Activated CD8-positive, alpha-beta T cell treated with anti-CD3 and anti-CD28 coated beads for 36 hours (primary cell): ENCODE data around the gene TGFBRAP1. TPM values are rescaled to one million over a fixed set of nuclear protein-coding genes. Genes with fewer than 3 reads are reported as not detected.
A peak's percentile ranks its signal among the peaks of the same experiment; 100 is the strongest.
"Not testable (repeated sequence)": the region's sequence is repeated elsewhere in the genome, so short reads cannot be mapped to it uniquely, and the experiment has no call there.

ENCODE experiments used
- ATAC-seq: fragments of 200-7000 bp; cut with Tn5 transposase; one replicate; pipeline ENCODE4 v1.10.0; 2021; ENCODE audit warnings: mild to moderate bottlenecking, moderate library complexity
- CTCF ChIA-PET: fragments of 350-600 bp; sonication (Branson Sonifier 250); formaldehyde crosslinking; loops from one replicate; lab custom pipeline; 2021; ENCODE audit warnings: antibody characterized with exemption; lab: Charles Lee
- POLR2A ChIA-PET: fragments of 350-600 bp; sonication (Branson Sonifier 250); formaldehyde crosslinking; loops from one replicate; lab custom pipeline; 2021; ENCODE audit warnings: antibody characterized with exemption; lab: Charles Lee
- DNase-seq: peaks from one replicate; pipeline ENCODE4 v3.0.0-alpha.2; 2020
- H3K27ac Mint-ChIP-seq: one replicate; pipeline ENCODE4 v1.8.0; 2021; ENCODE audit warnings: mild to moderate bottlenecking, mixed read lengths
- H3K27me3 Mint-ChIP-seq: one replicate; pipeline ENCODE4 v1.8.0; 2021; ENCODE audit warnings: mixed read lengths
- H3K36me3 Mint-ChIP-seq: one replicate; pipeline ENCODE4 v1.8.0; 2021; ENCODE audit warnings: low read depth, mixed read lengths
- H3K4me1 Mint-ChIP-seq: one replicate; pipeline ENCODE4 v1.8.0; 2021; ENCODE audit warnings: low read depth, mixed read lengths
- H3K4me3 Mint-ChIP-seq: one replicate; pipeline ENCODE4 v1.8.0; 2021; ENCODE audit warnings: mild to moderate bottlenecking, moderate library complexity, mixed read lengths
- H3K9me3 Mint-ChIP-seq: one replicate; pipeline ENCODE4 v1.8.0; 2021; ENCODE audit warnings: mixed read lengths
- intact Hi-C: fragments of 100-400 bp; cut with micrococcal nuclease; formaldehyde crosslinking; loops from one replicate; pipeline ENCODE4 v1.10.0; 2022
- total RNA-seq, 2 experiments: library from RNA; stranded (reverse); gene quantifications; one replicate each; pipeline ENCODE4 v1.2.3, GENCODE V29; 2021
- TF ChIP-seq, protein P1 (sequence below): fragments of 200-600 bp; IDR thresholded peaks from one replicate; pipeline ENCODE4 v1.8.0; 2022; ENCODE audit warnings: antibody characterized with exemption, mild to moderate bottlenecking

Gene TGFBRAP1
- total RNA-seq, 2 experiments from 2014 or later, result 17.9 to 20.2 TPM

DNA sequence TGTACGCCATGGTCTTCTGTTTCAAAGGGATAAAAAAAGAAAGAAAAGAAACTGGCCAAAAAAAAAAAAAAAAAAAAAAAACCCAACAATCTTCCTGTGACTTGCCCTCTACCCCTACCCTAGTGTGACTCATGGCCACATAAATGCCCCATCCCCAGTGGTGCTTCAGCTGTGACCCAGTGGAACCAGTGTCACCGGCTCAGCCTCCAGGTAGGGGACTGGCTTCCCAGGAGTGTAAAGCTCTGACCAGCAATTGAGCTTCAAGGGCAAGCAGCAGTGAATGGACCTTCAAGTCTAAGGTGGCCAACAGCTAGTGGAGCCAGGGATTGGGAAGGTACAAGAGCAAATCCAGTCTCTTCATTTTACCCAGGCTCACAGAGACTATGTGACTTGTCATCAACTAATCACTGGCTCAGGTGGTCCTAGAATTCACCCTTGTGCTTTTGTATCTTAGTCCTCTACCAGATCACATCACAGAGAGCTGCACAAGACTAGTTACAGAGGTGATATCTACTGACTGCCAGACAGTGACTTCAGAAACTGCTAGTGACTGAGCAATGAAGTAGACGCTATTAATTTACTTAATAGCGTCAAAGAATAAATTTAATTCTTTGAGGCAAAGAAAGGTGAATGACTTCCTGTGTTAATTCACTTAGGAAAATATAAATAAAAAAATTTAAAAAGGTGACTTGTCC, 1.3 kb upstream of the TGFBRAP1 start:
- peaks cover 36% of the 10 kb centered on the region for H3K4me1 Mint-ChIP-seq
- H3K9me3 Mint-ChIP-seq, result no peaks in the 10 kb centered on the region
- intact Hi-C loops, result no loop called here
- no peaks in the 10 kb centered on the region for H3K27me3 Mint-ChIP-seq
- TF ChIP-seq, protein P1, sequence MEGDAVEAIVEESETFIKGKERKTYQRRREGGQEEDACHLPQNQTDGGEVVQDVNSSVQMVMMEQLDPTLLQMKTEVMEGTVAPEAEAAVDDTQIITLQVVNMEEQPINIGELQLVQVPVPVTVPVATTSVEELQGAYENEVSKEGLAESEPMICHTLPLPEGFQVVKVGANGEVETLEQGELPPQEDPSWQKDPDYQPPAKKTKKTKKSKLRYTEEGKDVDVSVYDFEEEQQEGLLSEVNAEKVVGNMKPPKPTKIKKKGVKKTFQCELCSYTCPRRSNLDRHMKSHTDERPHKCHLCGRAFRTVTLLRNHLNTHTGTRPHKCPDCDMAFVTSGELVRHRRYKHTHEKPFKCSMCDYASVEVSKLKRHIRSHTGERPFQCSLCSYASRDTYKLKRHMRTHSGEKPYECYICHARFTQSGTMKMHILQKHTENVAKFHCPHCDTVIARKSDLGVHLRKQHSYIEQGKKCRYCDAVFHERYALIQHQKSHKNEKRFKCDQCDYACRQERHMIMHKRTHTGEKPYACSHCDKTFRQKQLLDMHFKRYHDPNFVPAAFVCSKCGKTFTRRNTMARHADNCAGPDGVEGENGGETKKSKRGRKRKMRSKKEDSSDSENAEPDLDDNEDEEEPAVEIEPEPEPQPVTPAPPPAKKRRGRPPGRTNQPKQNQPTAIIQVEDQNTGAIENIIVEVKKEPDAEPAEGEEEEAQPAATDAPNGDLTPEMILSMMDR, result no peak
- POLR2A ChIA-PET, result interaction anchor here (1.3 kb wide), 1 partner anchor 9 kb away, joined by 3 read pairs; no protein-coding TSS in a partner anchor
- H3K36me3 Mint-ChIP-seq, result peaks cover 16% of the 10 kb centered on the region
- H3K4me3 Mint-ChIP-seq, result peak overlapping the region; percentile 82
- ATAC-seq, result no peak
- CTCF ChIA-PET, result interaction anchor here (0.7 to 1.3 kb wide), 2 partner anchors 15 to 38 kb away, joined by 3 read pairs; no protein-coding TSS in a partner anchor
- H3K27ac Mint-ChIP-seq, result peak overlapping the region; percentile 97
- peak; percentile 24 for DNase-seq

GRCh38 chr2:105329197-105329554, 359 bp downstream of the TGFBRAP1 start:
- peak; percentile 19 for ATAC-seq

GRCh38 chr2:105328281-105329196, 996 bp downstream of the TGFBRAP1 start:
- DNase-seq (peak; percentile 76), ATAC-seq (peak; percentile 29)
- H3K9me3 Mint-ChIP-seq, result no peaks in the 10 kb centered on the region
- peaks cover 52% of the 10 kb centered on the region for H3K4me1 Mint-ChIP-seq
- H3K4me3 Mint-ChIP-seq, result peak overlapping the region; percentile 88
- intact Hi-C loops, result no loop called here
- peaks cover 16% of the 10 kb centered on the region for H3K36me3 Mint-ChIP-seq
- peak overlapping the region; percentile 88 for H3K27ac Mint-ChIP-seq
- TF ChIP-seq, protein P1, result no peak
- CTCF ChIA-PET, result interaction anchor here (0.8 to 1.9 kb wide), 5 partner anchors 19 to 1254 kb away, joined by 3 to 4 read pairs (median 4); no protein-coding TSS in a partner anchor
- H3K27me3 Mint-ChIP-seq, result no peaks in the 10 kb centered on the region
- POLR2A ChIA-PET, result interaction anchor here (0.5 to 2.4 kb wide), 5 partner anchors 9 to 418 kb away, joined by 3 to 14 read pairs (median 3); partner anchors contain the start of gene C2orf49

More at GRCh38 chr2:105329197-105329554, 359 bp downstream of the TGFBRAP1 start:
- intact Hi-C loops, result no loop called here
- TF ChIP-seq, protein P1, result no peak
- ChIA-PET POLR2A (interaction anchor here (0.5 to 2.4 kb wide), 6 partner anchors 8 to 417 kb away, joined by 3 to 14 read pairs (median 4); partner anchors contain the start of gene C2orf49), CTCF (interaction anchor here (0.8 to 1.9 kb wide), 4 partner anchors 18 to 1253 kb away, joined by 3 to 4 read pairs (median 4); no protein-coding TSS in a partner anchor)
- Mint-ChIP-seq H3K36me3 (peaks cover 16% of the 10 kb centered on the region), H3K9me3 (no peaks in the 10 kb centered on the region), H3K4me3 (peak overlapping the region; percentile 88), H3K27me3 (no peaks in the 10 kb centered on the region), H3K4me1 (peaks cover 46% of the 10 kb centered on the region), H3K27ac (peak overlapping the region; percentile 88)
- peak; percentile 37 for DNase-seq

DNA sequence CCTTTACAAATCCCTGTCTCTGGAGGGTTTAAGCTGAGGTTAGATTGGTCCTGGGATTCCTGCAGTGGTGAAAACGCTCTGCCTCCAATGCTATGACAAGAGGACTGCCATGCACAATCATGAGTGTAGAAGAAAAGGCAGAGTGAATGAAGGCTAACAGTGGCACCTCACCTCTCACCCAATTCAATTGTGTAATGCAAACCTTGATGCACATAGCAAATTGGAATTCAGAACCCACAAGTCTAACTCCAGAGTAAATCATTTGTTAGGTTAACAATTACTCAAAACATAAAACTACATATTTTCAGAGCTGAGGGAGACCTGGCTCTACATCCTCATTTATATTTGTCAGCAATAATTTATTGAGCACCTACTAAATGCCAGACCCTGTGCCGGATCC, 1.8 kb downstream of the TGFBRAP1 start:
- TF ChIP-seq, protein P1, result no peak
- DNase-seq, result no peak
- ATAC-seq, result no peak
- Mint-ChIP-seq H3K4me1 (peaks cover 61% of the 10 kb centered on the region), H3K36me3 (peaks cover 18% of the 10 kb centered on the region), H3K27me3 (no peaks in the 10 kb centered on the region), H3K4me3 (peak overlapping the region; percentile 88), H3K9me3 (no peaks in the 10 kb centered on the region), H3K27ac (peak overlapping the region; percentile 7)
- ChIA-PET POLR2A (interaction anchor here (2.4 kb wide), 1 partner anchor 10 kb away, joined by 14 read pairs; the partner anchor contains the start of gene C2orf49), CTCF (interaction anchor here (1.4 kb wide), 1 partner anchor 1255 kb away, joined by 4 read pairs; no protein-coding TSS in a partner anchor)
- intact Hi-C loops, result no loop called here

DNA sequence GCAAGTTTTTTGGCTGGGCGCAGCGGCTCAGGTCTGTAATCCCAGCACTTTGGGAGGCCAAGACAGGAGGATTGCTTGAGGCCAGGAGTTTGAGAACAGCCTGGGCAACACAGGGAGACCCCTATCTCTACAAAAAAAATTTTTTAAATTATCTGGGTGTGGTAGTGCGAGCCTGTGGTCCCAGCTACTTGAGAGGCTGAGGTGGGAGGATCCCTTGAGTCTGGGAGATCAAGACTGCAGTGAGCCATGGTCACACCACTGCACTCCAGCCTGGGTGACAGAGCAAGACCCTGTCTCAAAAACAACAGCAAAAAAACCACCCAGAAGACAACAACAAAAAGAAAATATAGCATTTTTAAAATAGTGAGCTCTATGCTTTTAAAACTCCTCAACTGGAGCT, 2.3 kb downstream of the TGFBRAP1 start:
- H3K9me3 Mint-ChIP-seq, CTCF ChIA-PET, intact Hi-C loops, H3K27me3 Mint-ChIP-seq, DNase-seq, H3K27ac Mint-ChIP-seq, ATAC-seq: not testable (repeated sequence)
- POLR2A ChIA-PET, result interaction anchor here (2.4 kb wide), 1 partner anchor 10 kb away, joined by 14 read pairs; the partner anchor contains the start of gene C2orf49
- peaks cover 65% of the 10 kb centered on the region for H3K4me1 Mint-ChIP-seq
- peak overlapping the region; percentile 88 for H3K4me3 Mint-ChIP-seq
- peaks cover 20% of the 10 kb centered on the region for H3K36me3 Mint-ChIP-seq
